ENCODE measurements around the gene FOS.

The FOS gene

GRCh38 chr14:75318353-75318752, 39.7 kb downstream of the FOS start:
- DNase-seq (ENCODE audit: low spot score) = no peak

- DNase-seq (ENCODE audit: low spot score) = no peak
Observed at GRCh38 chr14:75319021-75319420, 40.4 kb downstream of the FOS start.

GRCh38 chr14:75320196-75320595, 41.6 kb downstream of the FOS start:
- DNase-seq (ENCODE audit: low spot score) = no peak

DNA sequence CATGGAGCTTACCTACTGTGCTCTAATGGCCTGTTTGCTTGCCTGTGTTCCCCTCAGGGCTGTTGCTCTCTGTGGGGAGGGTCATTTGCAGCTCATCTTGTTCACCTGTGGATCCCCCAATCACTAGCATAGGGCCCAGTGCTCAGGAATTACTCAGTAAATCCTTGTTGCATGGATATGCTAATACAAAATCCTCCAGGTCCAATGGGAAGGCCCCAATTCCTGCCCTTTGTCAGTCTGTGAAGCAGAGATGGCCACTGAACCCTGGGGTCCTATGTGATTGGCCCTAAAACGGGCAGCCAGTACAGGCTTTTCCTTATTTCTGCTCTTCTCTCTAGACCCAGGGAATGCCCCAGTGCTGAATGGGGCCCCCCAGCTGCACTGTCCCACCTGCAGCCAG, 44.1 kb downstream of the FOS start:
- no peak for DNase-seq (ENCODE audit: low spot score)

DNA sequence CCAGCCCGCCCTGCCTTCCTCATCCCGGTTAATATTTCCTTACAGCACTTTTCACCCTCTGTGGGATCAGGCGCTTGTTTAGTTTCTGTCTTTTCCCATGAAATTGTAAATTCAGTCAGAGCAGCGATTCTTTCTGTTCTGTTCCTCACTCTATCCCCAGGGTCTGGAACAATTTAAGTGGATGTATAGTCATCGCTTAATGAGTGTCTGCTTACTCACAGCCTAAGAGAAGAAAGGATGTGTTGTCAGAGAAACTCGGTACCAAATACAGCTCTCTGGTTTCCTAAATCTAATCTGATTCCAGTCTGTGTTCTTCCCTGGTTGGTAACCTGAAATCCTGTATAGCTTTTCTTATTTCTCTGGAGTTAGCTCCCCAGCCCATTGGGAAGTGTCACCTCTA, 44.9 kb downstream of the FOS start:
- DNase-seq (ENCODE audit: low spot score) = no peak

DNA sequence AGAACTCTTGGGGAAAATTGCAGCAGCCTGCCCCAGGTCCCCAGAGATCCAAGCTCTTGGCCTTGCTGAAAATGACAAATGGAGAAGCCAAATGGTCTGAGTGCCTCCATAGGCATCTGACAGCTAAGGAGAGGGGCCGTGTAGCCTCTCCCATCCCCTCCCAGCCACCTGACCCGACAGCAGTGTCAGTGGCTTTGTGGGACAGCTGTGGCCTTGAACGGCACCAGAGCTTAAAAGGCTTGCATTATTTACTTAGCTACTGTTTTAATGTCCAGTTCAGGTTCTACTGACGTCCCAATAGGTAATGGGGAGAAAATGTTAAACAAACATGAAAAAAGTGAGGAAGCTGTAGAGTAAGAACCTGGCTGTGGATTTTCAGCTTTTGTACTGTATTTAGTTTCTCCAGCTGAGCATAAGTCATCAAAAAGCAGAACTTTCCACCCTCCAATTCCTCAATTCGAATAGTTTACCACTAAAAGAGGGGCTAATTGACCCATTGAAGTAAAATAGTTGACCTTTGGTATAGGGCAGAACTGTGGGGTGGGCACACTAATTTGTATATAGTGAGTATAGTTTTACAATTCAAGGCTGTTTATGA, 50.0 kb downstream of the FOS start:
- DNase-seq (ENCODE audit: low spot score) = no peak

- no peak for DNase-seq (ENCODE audit: low spot score)
Observed at GRCh38 chr14:75329369-75329768, 50.7 kb downstream of the FOS start.

DNA sequence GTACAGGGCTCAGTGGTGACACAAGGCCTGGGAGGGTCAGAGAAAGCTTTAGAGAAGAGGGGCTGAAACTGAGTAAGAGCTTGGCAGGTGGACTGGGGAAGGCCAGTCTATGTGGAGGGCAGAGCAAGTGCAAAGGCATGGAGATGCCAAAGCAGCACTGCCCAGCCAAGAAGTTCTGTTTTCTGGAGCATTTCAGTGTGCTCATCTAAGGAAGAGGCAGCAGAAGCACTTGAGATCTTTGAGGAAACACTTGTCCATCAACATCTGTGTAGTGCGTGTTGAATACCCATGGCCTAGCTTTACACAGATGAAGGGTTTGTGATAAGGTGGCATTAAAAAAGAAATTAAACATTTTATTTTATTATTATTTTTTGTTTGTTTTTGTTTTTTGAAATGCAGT, 52.8 kb downstream of the FOS start:
- DNase-seq (ENCODE audit: low spot score) = no peak

Data from kidney capillary endothelial cell (primary cell).